DMS 273 (cell line): ENCODE measurements around the gene ARL6IP4.
"Not testable (repeated sequence)": the region's sequence is repeated elsewhere in the genome, so short reads cannot be mapped to it uniquely, and the experiment has no call there.

Experiments
- DNase-seq: peaks from one replicate; lab custom pipeline; 2025; ENCODE audit not compliant: unreplicated experiment; lab: John Stamatoyannopoulos, UW

ARL6IP4 gene

GRCh38 chr12:123005081-123005626 lies 24.7 kb downstream of the ARL6IP4 start:
- no peak for DNase-seq

DNA sequence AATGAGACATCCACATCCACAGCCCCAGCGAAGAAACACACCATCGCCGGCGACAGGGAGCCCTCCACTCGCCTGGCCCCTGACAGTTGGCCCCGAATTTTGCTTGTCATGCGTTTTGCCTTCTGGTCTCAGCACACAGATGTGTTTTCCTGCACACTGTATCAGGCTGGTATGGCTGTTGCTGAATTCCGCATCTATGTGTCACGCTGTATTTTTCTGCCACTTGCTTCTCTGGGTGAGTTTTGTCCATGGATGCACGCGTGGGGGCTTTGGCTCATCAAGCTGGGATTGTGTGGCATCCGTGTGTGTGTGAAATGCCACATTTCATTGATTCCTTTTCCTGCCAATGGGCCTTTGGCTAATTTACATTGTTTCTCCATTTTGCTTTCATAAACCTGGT lies 26.5 kb downstream of the ARL6IP4 start:
- no peak for DNase-seq

GRCh38 chr12:123010110-123010509 lies 29.6 kb downstream of the ARL6IP4 start:
- no peak for DNase-seq

DNA sequence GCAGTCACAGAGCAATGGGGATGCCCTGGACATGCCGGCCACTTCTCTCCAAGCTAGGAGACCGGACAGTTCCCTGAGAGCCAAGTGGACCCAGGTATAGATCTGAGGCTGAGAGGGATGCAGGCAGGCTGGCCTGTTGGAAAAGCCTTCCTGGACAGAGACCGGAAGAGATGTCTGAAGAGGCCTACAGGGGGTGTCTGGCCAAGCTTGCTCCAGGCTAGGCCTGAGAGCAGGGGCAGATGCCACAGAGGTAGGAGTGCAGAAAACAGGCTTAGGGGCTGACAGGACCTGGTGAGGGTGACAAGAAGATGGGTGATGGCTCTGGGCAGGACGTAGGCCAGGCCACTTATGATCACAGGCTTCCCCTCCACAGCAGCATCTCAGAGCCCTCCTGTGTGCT lies 30.2 kb downstream of the ARL6IP4 start:
- no peak for DNase-seq

DNA sequence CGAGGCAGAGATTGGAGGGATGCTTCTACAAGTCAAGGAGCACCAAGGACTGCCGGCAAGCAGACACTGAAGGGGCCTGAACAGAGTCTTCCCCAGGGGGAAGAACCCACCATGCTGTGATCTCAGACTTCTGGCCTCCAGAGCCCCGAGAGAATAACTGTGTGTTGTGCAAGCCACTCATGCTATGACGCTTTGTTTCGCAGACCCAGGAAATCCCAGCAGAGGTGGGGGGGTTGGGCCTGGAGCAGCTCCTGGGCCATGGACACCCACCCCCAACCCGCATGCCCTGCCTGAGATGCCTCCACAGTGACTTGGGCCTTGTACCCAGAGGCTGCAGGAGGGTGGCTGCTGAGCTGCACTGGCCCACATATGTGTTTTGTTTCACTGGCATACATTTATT lies 31.2 kb downstream of the ARL6IP4 start:
- DNase-seq = no peak

GRCh38 chr12:123013185-123014095 lies 33.0 kb downstream of the ARL6IP4 start:
- DNase-seq = no peak

- DNase-seq = not testable (repeated sequence)
Observed at GRCh38 chr12:123014473-123014872, 34.0 kb downstream of the ARL6IP4 start.

DNA sequence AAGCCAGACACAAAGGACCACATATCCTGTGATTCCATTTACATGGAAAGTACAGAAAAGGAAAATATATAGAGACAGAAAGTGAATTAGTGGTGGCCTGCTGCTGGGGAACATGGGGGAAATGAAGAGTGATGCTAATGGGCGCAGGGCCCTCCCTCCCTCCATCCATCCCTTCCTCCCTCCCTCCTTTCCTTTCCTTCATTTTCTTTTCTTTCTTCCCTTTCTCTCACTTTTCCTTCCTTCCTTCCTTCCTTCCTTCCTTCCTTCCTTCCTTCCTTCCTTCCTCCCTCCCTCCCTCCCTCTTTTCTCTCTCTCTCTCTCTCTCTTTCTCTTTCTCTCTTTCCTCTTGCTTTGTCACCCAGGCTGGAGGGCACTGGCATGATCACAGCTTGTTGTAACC lies 37.3 kb downstream of the ARL6IP4 start:
- DNase-seq = no peak

DNA sequence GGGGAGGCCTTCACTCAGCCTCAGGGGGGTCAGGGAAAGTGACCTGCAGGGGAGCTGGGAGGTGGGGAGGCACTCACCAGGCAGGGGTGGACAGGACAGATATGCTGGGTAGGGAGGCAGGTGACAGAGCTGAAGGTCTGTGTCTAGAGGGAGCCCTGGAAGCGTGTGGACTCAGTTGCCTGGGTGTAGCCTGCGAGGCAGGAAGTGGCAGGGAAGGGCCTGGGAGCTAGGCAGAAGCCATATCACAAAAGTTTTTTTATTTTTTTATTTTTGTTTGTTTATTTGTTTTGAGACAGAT lies 39.3 kb downstream of the ARL6IP4 start:
- no peak for DNase-seq

DNA sequence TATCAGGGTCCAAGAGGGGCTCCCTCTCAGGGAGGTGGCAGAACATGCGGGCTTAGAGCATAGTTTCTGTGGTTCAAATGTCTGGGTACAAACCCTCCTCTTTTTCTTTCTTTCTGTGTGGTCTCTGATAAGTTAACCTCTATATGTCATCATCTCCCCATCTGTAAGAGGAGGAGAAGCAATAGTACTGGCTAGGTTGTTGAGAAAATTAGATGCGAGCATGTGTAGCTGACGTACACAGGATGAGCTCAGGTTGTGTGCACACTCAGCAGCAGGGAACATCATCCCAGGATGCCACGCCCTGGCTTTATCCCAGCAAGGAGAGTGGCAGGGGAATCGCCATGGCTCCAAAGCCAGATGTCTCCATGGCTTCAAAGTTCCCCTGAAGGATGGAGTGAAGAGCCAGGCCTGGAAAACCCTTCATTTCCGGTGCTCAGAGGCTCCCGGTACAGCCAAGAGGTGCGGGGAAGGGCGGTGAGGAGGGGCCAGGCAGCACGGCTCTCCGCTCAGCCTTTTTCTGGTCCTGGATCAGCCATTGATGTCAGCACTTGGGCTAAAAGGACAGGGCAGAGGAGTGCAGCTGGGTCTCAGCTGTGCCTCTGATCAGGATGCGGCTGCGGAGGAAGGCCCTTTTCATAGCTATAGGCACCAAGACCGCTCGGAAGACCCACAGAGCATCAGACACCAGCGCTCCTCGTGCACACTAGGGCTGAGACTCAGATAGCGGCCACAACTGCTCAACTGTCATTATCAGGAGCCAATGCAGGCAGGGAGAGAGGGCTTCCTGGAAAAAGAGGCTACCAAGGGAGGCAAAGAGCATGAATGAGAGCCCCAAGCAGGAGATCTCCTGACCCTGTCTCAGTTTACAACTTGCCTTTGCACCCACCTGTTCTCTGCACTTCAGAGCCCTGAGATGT lies 41.5 kb downstream of the ARL6IP4 start:
- no peak for DNase-seq

DNA sequence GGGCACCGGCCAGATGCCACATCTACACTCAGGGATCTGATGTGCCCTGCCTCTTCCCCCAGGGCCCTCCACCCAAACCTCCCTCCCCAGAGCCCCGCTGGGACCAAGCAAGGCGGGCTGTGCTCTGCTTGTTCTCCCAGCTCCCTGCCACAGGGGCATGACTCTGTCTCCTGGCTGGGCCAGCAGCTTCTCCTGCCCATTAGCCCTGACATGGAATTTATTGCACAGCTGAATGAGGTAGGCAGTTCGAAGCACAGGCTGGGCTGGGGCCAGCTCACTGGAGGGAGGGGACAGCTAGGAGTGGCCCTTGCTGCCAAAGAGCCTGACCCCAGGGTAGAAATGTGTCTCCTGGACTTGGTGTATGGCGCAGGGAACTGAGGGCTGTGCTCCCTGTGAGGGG lies 42.4 kb downstream of the ARL6IP4 start:
- no peak for DNase-seq

- no peak for DNase-seq
Observed at GRCh38 chr12:123024819-123025391, 44.4 kb downstream of the ARL6IP4 start.

DNA sequence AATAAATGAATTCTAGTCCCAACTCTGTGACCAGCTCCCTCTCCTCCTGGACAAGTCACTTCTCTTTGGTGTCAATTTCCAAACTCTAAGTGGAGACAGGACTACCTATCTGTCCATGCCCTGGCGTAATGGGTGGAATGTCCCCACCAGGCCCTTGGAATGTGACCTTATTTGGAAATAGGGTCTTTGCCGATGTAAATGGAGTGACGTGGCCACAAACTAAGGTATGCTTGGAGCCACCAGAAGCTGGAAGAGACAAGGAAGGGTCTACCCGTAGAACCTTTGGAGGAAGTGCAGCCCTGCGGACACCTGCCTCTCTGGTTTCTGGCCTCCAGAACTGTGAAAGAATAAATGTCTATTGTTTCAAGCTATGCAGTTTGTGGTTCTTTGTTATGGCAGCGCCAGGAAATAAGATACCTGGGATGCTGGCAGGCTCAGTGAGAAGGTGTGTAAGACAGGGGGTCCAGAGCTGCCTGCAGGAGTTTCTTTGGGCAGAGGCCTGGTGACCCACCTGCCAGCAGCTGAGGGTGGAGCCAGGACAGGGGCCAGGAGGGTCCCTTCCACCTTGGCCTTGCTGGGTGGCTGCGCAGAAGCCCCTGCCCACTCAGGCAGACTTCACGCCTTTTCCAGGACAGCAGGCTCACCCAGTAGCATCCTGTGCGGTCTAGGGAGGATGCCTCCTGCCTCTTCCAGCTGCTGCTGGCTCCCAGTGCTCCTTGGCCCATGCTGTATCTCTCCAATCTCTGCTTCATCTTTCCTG lies 45.8 kb downstream of the ARL6IP4 start:
- no peak for DNase-seq

DNA sequence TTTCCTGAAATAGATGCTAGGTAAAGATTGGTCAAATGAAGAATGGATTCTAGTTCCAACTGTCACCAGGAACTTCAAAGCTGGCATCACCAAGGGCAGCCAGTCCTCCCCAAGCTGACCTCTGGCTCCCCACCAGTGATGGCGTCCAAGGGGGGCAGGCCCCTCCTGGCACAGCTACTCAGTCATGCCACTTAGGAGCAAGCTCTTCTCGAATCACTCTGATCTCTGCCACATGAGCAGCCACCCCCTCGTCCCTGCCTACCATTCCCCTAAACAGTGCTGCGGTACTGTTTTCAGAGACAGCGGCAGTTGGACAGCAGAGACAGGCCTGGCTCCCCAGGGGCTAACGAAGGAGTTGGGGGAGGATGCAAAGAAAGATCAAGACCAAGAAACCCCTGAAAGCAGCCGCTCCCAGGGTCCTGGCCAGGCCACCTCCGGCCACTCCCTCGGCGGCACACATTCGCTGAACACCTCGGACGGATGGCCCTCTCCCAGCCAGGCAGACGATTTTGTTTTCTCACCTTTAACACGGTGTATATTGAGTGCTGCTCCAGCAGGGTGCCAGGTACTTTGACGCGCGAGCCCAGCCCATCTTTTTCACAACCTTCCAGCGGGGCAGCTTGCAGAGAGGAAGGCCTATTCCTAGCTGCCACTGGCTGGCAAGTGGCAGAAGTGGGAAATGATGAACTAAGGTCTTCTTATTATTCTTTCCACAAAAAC lies 47.4 kb downstream of the ARL6IP4 start:
- no peak for DNase-seq

GRCh38 chr12:123028475-123028874 lies 48.0 kb downstream of the ARL6IP4 start:
- DNase-seq = no peak

- DNase-seq = no peak
Observed at GRCh38 chr12:123029550-123029949, 49.1 kb downstream of the ARL6IP4 start.

DNA sequence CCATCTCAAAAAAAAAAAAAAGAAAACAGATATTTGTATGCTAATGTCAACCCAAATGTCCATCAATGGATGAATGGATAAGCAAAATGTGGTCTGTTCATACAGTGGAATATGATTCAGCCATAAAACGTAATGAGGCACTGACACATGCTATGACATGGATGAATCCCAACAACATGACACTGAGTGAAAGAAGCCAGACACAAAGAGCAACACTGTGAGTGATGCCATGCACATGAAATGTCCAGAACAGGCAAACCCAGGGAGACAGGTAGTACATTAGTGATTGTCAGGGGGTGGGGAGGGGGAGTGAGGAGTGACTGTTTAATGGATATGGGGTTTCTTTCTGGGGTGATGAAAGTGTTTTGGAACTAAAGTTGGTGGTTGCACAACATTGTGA lies 50.2 kb downstream of the ARL6IP4 start:
- DNase-seq = no peak

GRCh38 chr12:123031171-123031845 lies 50.8 kb downstream of the ARL6IP4 start:
- no peak for DNase-seq
